ENCODE data around the gene SKIC2.

The SKIC2 gene

GRCh38 chr6:31945507-31946369 is 13.2 kb upstream of the SKIC2 start, which contains the start of gene CFB:
Gene CFB, plus strand, starts transcription at chr6:31946095. Its CDS starts 127 bp downstream, at chr6:31946222.
- no peak for DNase-seq

GRCh38 chr6:31946370-31946885 is 12.5 kb upstream of the SKIC2 start:
- no peak for DNase-seq

- DNase-seq, result no peak
Observed at GRCh38 chr6:31947070-31947675, 11.8 kb upstream of the SKIC2 start.

- no peak for DNase-seq
Observed at GRCh38 chr6:31947864-31948263, 11.1 kb upstream of the SKIC2 start.

- no peak for DNase-seq
Observed at GRCh38 chr6:31948306-31948705, 10.7 kb upstream of the SKIC2 start.

DNA sequence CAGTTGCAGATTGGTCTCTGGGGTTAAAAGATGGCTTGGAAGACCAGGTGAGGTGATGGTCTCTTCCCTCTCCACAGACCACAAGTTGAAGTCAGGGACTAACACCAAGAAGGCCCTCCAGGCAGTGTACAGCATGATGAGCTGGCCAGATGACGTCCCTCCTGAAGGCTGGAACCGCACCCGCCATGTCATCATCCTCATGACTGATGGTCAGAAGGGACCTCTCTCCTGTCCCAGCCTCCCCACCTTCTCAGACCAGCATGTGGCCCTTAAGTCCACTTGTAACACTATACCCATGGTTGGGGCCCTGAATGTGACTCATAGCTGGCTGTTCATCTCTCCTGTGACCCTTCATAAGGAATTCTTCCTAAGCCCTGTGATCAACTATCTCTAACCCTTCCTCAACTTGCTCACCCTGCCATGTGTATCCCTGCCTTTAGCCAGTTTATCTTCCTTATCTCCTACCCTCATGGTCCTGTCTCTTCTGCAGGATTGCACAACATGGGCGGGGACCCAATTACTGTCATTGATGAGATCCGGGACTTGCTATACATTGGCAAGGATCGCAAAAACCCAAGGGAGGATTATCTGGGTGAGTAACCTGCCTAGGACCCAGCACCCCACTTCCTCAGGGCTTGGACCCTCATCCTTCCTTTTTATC is 10.1 kb upstream of the SKIC2 start:
- no peak for DNase-seq

DNA sequence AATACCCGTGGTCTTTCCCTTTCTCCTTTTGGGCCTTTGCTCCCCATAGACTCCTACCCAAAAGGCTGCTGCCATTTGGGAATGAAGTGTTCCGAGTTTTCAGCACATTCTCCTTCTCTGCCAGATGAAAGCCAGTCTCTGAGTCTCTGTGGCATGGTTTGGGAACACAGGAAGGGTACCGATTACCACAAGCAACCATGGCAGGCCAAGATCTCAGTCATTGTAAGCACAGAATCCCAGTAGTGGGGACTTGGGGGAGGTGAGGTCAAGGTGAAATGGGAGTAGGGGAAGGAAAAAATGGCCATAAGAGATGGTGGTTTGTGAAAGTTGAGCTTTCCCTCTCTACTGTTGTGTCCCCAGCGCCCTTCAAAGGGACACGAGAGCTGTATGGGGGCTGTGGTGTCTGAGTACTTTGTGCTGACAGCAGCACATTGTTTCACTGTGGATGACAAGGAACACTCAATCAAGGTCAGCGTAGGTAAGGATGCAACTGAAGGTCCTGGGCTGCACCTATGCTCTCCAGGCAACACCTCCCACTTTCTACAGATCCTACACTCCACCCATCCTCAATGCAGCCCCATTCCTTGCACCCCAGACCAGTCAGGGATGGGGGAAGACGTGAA is 8.9 kb upstream of the SKIC2 start:
- DNase-seq, result no peak

DNA sequence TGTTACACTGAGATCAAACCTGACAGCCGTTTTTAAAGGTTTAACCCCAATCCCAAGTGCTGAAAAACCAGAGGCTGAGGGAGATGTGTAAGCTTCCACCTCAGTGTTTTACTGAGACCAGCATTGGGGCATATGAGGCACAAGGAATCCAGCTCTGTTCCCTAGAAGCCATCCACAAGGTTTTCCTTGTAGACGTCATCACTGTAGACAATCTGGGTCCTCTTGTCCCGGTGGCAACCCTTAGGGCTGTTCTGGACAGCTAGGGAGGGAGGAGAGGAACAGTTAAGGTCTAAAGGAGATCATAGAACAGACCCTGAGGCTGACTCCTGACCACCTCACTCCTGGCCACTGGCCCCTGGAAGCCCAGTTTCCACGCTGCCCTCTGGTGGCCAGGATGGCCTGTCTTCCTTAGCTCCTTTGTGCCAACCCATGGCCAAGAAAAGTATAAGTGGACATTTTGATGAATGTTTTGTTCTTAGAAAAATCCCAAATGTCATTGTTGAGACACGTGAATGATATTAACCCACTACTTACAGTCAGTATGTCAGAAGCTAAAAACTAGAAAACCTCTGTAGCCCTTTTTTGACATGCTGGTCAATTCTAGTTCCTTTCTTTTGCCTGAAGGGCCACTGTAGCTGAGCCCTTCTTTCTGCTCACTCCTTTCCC is 6.7 kb upstream of the SKIC2 start:
- DNase-seq, result peak in 28 of 58 donors; percentile 2 to 64 (median 13)

DNA sequence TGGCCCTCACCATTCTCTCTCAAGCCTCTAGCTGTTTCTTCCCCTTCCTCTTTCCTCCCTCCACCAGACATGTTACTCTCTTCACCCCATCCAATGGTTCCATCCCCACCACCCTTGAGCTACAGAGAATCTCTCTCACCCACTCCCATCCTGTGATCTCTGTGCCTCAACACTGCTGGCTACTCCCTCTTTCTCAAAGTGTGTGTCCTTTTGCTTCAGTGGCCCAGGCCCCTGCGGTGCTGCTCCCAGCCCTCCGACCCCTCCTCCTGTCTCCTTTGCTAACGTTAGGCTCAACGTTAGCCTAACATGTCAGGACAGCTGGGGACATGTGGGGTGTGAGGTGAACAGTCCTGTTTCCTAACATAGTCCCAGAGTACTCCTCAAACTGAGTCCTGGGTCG is 6.1 kb upstream of the SKIC2 start:
- no peak for DNase-seq

- no peak for DNase-seq
Observed at GRCh38 chr6:31954511-31954910, 4.5 kb upstream of the SKIC2 start.

DNA sequence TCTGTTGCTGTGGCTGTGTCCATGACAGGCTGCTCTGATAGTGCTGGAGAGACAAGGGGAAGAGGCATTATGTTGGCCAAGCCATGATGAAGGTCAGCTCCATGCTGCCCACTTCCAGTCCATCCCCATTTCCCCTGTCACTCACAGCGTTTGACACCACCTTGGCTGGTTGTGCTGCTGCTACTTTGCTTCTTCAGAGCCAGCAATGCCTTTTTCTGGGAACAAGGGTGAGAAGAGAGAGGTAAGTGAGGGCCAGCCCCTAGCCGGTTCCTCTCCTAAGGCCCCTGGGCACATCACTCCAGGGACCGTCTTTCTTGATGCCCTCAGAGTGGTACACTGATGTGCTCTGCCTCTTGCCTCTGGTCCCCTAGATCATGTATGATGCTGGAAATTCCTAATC is 2.2 kb upstream of the SKIC2 start:
- no peak for DNase-seq

DNA sequence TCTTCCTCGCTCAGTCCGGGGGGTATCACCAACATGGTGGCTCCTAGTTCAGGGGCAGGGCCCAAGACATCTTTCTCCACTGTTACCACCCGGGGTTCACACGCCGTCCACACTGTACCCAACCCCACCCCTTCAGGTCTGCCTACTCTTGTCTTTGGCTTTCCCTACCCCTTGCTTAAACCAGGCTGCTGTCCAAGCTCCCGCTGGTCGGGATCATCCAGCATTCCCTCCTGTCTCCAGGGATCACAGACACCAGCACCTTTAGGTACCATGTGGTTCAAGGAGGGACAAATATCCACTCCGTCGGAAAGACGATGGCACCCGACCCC is 599 bp upstream of the SKIC2 start:
- no peak for DNase-seq

- no peak for DNase-seq
Observed at GRCh38 chr6:31961616-31962015, 2.6 kb downstream of the SKIC2 start.

GRCh38 chr6:31963921-31964320 is 4.9 kb downstream of the SKIC2 start:
- no peak for DNase-seq

DNA sequence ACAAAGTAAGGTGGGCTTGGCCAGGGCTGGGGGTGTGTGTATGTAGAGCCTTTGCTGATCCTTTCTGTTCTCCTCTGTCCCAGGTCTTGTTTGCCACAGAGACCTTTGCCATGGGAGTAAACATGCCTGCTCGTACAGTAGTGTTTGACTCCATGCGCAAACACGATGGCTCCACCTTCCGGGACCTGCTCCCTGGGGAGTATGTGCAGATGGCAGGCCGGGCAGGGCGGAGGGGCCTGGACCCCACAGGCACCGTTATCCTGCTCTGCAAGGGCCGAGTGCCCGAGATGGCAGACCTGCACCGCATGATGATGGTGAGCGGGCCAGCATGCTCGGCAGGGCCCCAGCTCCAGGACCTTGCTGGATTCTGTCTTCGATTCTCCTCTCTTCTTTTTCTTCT is 6.7 kb downstream of the SKIC2 start:
- no peak for DNase-seq

GRCh38 chr6:31966506-31966905 is 7.5 kb downstream of the SKIC2 start:
- DNase-seq, result no peak

- no peak for DNase-seq
Observed at GRCh38 chr6:31966997-31967925, 8.3 kb downstream of the SKIC2 start.

DNA sequence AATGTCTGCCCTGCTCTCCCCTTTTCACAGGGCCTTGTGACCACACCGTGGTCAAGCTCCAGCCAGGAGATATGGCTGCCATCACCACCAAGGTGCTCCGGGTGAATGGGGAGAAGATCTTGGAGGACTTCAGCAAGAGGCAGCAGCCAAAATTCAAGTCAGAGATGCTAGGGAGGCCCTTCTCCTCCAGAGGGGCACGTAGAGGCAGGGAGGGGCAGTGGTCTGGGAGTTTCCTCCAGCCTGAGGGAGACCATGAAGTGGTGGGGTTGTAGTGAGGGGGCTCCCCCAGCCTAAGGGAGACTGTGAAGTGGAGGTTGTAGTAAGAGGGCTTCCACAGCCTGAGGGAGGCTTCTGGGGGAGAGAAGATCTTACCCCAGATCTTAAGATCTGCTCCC is 8.9 kb downstream of the SKIC2 start:
- no peak for DNase-seq

DNA sequence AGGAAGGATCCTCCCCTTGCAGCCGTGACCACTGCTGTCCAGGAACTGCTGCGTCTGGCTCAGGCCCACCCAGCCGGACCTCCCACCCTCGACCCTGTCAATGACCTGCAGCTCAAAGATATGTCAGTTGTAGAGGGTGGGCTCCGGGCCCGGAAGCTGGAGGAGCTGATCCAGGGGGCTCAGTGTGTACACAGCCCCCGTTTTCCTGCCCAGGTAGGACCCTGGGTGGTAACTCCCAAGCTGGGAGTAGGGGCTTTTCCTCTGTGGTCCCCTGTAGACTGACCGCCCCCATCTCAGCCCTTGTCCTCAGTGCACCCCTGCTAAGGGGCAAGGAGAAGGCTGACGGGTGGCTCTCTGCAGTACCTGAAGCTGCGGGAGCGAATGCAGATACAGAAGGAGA is 9.4 kb downstream of the SKIC2 start:
- DNase-seq, result no peak

Measured in anterior cingulate cortex (tissue), 58 donors.